GM18909 (cell line): Measurements from ENCODE around the gene IER2.
"Not testable (repeated sequence)": the region's sequence is repeated elsewhere in the genome, so short reads cannot be mapped to it uniquely, and the experiment has no call there.

Source experiments
- ATAC-seq: cut with Tn5 transposase; IDR thresholded peaks from one replicate; pipeline ENCODE4 v1.9.1; 2021; ENCODE audit warnings: mild to moderate bottlenecking; ENCODE audit not compliant: unreplicated experiment, poor library complexity

IER2 gene

DNA sequence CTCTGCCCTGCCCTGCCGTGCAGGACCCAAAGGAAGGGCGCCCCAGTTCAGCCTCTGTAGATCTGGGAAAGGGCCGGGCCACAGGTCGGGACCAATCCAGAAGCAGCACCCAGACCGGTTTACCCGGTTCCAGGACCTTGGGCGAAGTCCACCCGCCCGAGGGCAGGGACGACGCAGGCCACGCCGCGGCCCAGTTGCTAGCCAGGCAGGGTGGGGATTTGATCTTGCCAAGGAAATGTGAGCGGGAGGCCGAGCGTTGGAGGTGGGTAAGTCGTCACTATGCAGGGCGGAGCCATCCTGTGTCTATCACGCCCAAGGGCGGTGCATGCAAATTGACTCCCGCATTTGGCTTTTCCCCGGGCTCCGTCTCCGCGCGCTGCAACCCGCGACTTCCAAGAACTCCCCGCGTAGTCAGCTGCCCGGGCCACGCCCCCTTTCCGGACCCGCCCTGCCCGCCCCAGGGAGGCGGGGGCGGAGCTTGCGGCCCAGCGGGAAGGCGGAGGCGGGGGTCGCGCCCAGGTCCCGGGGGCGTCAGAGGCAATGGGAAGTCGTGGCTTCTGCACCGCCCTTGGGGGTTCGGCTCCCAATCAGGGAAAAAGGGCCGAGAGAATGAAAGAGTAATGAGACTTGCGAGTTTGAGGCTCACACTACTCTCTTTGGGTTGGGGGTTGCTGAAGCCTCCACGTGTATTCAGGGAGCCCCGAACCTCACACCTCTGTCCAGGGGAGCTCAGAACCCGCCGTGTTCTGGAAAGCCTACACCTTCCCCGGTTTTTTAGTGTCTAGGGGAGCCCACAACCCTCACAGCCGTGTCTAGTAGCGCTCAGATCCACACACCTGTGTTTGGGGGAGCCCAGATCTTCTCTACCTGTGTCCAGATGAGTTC is 12.8 kb downstream of the IER2 start:
- peak; percentile 59 for ATAC-seq

GRCh38 chr19:13163609-13164342 is 13.6 kb downstream of the IER2 start:
- no peak for ATAC-seq

GRCh38 chr19:13164343-13165161 is 14.3 kb downstream of the IER2 start:
- ATAC-seq, result no peak

DNA sequence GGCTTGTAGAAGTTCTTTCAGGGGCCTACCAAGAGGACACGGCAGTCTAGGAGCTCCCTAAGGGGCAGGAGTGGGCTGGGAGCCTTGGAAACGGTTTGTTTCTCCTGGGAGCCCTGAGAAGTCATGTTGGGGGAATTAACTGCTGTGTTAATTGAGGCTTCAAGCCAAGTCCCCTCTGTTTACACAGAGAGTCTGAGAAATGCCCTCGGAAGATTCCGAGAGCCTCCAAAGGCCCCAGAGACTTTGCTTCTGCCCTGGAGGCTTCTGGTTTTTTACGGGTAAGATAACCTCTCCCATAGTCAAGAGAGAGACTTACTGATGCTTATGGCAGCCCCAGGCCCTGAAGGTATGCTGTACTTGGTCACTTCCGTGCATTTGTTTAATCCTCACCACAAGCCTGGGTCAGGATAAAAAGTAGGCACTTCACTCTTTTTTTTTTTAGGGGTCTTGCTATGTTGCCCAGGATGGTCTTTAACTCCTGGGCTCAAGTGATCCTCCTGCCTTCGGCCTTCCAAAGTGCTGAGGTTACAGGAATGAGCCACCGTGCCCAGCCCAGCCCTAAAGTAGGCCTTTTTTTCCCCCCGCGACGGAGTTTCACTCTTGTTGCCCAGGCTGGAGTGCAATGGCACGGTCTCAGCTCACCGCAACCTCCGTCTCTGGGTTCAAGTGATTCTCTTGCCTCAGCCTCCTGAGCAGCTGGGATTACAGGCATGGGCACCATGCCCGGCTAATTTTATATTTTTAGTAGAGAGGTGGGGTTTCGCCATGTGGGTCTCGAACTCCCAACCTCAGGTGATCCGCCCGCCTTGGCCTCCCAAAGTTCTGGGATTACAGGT is 15.2 kb downstream of the IER2 start:
- ATAC-seq, result no peak

GRCh38 chr19:13166151-13166550 is 15.9 kb downstream of the IER2 start:
- ATAC-seq, result not testable (repeated sequence)

- no peak for ATAC-seq
Observed at GRCh38 chr19:13169769-13170168, 19.6 kb downstream of the IER2 start.

DNA sequence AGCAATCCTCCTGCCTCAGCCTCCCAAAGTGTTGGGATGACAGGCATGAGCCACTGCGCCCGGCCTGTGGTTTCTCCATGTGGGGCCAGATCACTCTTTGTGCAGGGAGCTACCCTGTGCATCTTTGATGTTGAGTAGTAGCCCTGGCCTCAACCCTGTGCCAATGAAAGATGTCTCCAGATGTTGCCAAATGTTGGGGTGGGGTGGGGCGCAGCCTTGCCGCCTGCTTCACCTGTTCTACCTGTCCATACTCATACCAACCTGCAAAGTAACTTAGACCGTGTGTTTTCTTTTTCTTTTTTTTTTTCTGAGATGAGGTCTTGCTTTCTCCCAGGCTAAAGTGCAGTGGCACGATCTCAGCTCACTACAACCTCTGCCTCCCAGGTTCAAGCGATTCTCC is 20.9 kb downstream of the IER2 start:
- no peak for ATAC-seq

DNA sequence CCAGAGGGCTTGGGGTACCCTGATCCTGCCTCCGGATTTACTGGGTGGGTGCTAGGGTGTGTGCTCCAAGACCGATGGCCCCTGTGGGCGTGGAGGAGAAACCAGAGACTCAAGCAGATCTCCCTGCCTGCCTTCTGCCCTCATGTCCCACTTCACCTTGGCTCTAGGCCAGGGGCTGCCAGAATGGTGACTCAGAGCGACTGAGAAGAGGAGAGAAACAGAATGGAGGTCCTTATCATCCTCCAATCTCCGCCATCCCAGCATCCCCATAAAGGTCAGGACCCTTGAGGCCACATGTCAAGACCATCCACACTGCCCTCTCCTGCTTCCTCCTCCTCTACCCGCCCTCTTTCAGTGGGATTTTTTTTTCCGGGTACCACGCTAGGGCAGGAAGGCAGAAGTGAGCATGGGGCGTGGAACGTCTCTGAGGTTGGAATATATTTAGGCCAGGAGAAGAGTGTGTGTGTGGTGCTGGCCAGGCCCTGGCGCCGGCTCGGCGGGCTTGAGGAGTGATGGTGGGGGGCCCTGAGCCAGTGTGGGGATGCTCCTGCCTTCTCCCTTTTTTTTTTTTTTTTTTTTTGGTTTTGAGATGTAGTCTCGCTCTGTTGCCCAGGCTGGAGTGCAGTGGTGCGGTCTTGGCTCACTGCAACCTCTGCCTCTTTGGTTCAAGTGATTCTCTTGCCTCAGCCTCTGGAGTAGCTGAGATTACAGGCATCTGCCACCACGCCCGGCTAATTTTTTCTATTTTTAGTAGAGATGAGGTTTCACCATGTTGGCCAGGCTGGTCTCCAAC is 22.3 kb downstream of the IER2 start:
- no peak for ATAC-seq

- ATAC-seq, result no peak
Observed at GRCh38 chr19:13173139-13173737, 23.0 kb downstream of the IER2 start.

- ATAC-seq, result no peak
Observed at GRCh38 chr19:13176345-13176744, 26.1 kb downstream of the IER2 start.

GRCh38 chr19:13177584-13177983 is 27.4 kb downstream of the IER2 start:
- ATAC-seq, result not testable (repeated sequence)

DNA sequence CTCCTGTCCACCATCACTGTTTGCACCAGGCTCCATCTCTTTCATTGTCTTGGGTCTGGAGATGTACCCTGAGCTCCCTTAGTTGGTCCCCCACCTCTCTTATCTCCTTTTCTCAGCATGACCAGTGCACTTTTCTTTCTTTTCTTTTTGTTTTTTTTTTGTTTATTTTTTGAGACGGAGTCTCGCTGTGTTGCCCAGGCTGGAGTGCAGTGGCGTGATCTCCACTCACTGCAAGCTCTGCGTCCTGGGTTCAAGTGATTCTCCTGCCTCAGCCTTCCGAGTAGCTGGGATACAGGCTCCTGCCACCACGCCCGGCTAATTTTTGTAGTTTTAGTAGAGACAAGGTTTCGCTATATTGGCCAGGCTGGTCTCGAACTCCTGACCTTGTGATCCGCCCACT is 28.1 kb downstream of the IER2 start:
- not testable (repeated sequence) for ATAC-seq

GRCh38 chr19:13181747-13182388 is 31.7 kb downstream of the IER2 start:
- ATAC-seq, result no peak

DNA sequence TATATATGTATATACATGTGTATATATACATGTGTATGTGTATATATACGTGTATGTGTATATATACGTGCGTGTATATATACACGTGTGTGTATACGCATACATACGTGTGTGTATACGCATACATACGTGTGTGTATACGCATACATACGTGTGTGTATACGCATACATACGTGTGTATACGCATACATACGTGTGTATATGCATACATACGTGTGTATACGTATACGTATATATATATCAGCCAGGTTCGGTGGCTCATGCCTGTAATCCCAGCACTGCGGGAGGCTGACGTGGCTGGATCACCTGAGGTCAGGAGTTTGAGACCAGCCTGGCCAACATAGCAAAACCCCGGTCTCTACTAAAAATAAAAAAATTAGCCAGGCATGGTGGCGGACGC is 34.7 kb downstream of the IER2 start:
- ATAC-seq, result not testable (repeated sequence)

GRCh38 chr19:13185763-13186657 is 35.8 kb downstream of the IER2 start:
- ATAC-seq, result not testable (repeated sequence)

DNA sequence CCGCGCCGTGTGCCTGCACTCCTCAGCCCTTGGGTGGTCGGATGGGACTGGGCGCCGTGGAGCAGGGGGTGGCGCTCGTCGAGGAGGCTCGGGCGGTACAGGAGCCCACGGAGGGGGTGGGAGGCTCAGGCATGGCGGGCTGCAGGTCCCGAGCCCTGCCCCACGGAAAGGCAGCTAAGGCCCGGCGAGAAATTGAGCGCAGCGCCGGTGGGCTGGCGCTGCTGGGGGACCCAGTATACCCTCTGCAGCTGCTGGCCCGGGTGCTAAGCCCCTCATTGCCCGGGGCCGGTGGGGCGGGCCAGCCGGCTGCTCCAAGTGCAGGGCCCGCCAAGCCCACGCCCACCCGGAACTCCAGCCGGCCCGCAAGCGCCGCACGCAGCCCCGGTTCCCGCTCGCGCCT is 36.5 kb downstream of the IER2 start:
- ATAC-seq, result not testable (repeated sequence)

DNA sequence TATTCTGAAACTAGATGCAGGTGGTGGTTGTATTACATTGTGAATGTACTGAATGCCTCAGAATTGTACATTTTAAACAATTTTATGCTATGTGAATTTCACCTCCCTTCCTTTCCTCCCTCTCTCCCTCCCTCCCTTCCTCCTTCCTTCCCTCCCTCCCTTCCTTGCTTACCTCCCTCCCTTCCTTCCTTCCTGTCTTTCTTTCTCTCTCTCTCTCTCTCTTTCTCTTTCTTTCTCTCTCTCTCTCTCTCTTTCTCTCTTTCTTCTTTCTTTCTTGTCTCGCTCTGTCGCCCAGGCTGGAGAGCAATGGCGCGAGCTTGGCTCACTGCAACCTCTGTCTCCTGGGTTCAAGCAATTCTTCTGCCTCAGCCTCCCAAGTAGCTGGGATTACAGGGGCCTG is 37.2 kb downstream of the IER2 start:
- no peak for ATAC-seq
